ENCODE measurements around the gene RNF41.
A peak's percentile ranks its signal among the peaks of the same experiment; 100 is the strongest.
"Not testable (repeated sequence)": the region's sequence is repeated elsewhere in the genome, so short reads cannot be mapped to it uniquely, and the experiment has no call there.

Gene RNF41

GRCh38 chr12:56157201-56158028 is 64.3 kb downstream of the RNF41 start:
- ChIA-PET POLR2A (interaction anchor here (0.8 to 2.8 kb wide), 10 partner anchors 29 to 161 kb away, joined by 3 to 23 read pairs (median 5); partner anchors contain the start of genes ESYT1, RNF41, RPL41 and SMARCC2), CTCF (interaction anchor here (1.0 to 4.2 kb wide), 3 partner anchors 31 to 39 kb away, joined by 7 to 35 read pairs (median 10); partner anchors contain the start of gene ZC3H10)
- peak; percentile 75 for TF ChIP-seq CTCF (IDR thresholded peaks at IDR 0.05; ENCODE audit: insufficient read depth, low read length, missing control alignments)

GRCh38 chr12:56156464-56157200 is 65.1 kb downstream of the RNF41 start:
- ChIA-PET CTCF (interaction anchor here (1.0 to 2.3 kb wide), 4 partner anchors 14 to 37 kb away, joined by 3 to 12 read pairs (median 8); partner anchors contain the start of gene SMARCC2), POLR2A (interaction anchor here (0.9 to 1.2 kb wide), 2 partner anchors 40 to 161 kb away, joined by 3 to 4 read pairs; no protein-coding TSS in a partner anchor)
- not testable (repeated sequence) for DNase-seq (ENCODE audit: low read depth, low spot score)
- peak overlapping the region; percentile 99 for H3K4me3 ChIP-seq (ENCODE audit: low read depth, low read length)

More at GRCh38 chr12:56157201-56158028, 64.3 kb downstream of the RNF41 start:
- peak; percentile 34 for DNase-seq (ENCODE audit: low read depth, low spot score)
- H3K4me3 ChIP-seq (ENCODE audit: low read depth, low read length), result peak overlapping the region; percentile 99

DNA sequence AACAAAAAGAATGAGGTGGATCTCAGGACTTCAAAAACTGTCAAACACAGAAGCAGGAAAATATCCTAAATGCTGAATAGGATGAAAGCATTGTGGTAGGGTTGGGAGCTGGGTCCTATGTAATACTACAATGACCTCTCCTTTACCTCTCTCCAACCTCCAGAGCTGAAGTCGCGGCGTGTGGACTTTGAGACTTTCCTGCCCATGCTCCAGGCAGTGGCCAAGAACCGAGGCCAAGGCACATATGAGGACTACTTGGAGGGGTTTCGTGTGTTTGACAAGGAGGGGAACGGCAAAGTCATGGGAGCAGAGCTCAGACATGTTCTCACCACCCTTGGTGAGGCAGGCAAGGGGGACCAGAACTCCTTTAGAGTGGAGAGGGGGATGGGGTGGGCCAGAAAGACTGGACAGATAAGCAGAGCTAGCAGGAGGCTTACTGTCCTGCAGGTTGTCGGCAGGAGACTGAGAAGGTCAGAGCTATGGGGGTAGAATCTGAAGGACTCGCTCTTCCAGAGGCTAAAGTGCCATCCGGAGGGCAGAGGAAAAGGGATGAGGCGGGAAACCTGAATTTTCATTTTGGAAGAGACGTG is 66.4 kb downstream of the RNF41 start:
- no peak for TF ChIP-seq CTCF (IDR thresholded peaks at IDR 0.05; ENCODE audit: insufficient read depth, low read length, missing control alignments)
- POLR2A ChIA-PET, result no interaction called here

GRCh38 chr12:56154818-56155217 is 66.9 kb downstream of the RNF41 start:
- ChIA-PET POLR2A (no interaction called here), CTCF (interaction anchor here (0.8 to 2.3 kb wide), 7 partner anchors 12 to 36 kb away, joined by 3 to 12 read pairs (median 3); partner anchors contain the start of genes SMARCC2 and ZC3H10)
- no peak for DNase-seq (ENCODE audit: low read depth, low spot score)
- no peak overlapping the region for H3K4me3 ChIP-seq (ENCODE audit: low read depth, low read length)
- TF ChIP-seq CTCF (IDR thresholded peaks at IDR 0.05; ENCODE audit: insufficient read depth, low read length, missing control alignments), result no peak

More for the DNA sequence above, 66.4 kb downstream of the RNF41 start:
- no peak for DNase-seq (ENCODE audit: low read depth, low spot score)
- CTCF ChIA-PET, result interaction anchor here (1.1 to 2.3 kb wide), 7 partner anchors 12 to 37 kb away, joined by 3 to 12 read pairs (median 3); partner anchors contain the start of genes SMARCC2 and ZC3H10
- H3K4me3 ChIP-seq (ENCODE audit: low read depth, low read length), result no peak overlapping the region

GRCh38 chr12:56154246-56154771 is 67.4 kb downstream of the RNF41 start:
- DNase-seq (ENCODE audit: low read depth, low spot score), result no peak
- CTCF ChIA-PET, result interaction anchor here (0.8 to 2.3 kb wide), 5 partner anchors 28 to 36 kb away, joined by 3 to 12 read pairs (median 3); partner anchors contain the start of genes SMARCC2 and ZC3H10
- POLR2A ChIA-PET, result no interaction called here
- H3K4me3 ChIP-seq (ENCODE audit: low read depth, low read length), result no peak overlapping the region
- TF ChIP-seq CTCF (IDR thresholded peaks at IDR 0.05; ENCODE audit: insufficient read depth, low read length, missing control alignments), result no peak

GRCh38 chr12:56153678-56154065 is 68.0 kb downstream of the RNF41 start:
- ChIA-PET CTCF (interaction anchor here (1.0 to 1.2 kb wide), 2 partner anchors 8 to 35 kb away, joined by 3 to 4 read pairs; partner anchors contain the start of gene ZC3H10), POLR2A (no interaction called here)
- no peak for DNase-seq (ENCODE audit: low read depth, low spot score)
- H3K4me3 ChIP-seq (ENCODE audit: low read depth, low read length), result peak overlapping the region; percentile 68; the same call in 1 of the 2 replicates
- no peak for TF ChIP-seq CTCF (IDR thresholded peaks at IDR 0.05; ENCODE audit: insufficient read depth, low read length, missing control alignments)

Data from AG04449 (cell line).